GM12878 (cell line): ENCODE data around the gene SHANK1. TPM values are rescaled to one million over a fixed set of nuclear protein-coding genes. Genes with fewer than 3 reads are reported as not detected.

Source experiments
- ATAC-seq: fragments of 200-7000 bp; cut with Tn5 transposase; 3 replicates; pipeline ENCODE4 v1.9.1; 2020; ENCODE audit warnings: mild to moderate bottlenecking, moderate library complexity
- BruUV-seq: library from RNA; stranded (reverse); fragments of 400-500 nt; replicated peaks from 2 replicates; lab custom pipeline; 2021; lab: Mats Ljungman, UMichigan
- CTCF ChIA-PET: fragments of 300-600 bp; sonication (Branson Sonifier 250); formaldehyde crosslinking; extraction: SDS; loops from one replicate; lab custom pipeline; 2021; ENCODE audit warnings: inconsistent platforms; lab: Yijun Ruan, JAX
- POLR2A ChIA-PET: fragments of 350-600 bp; formaldehyde crosslinking; extraction: SDS; loops from one replicate; lab custom pipeline; 2021; ENCODE audit warnings: inconsistent platforms; lab: Charles Lee
- RAD21 ChIA-PET: fragments of 300-600 bp; sonication (Branson Sonifier 250); formaldehyde crosslinking; loops from one replicate; lab custom pipeline; 2023; ENCODE audit warnings: antibody characterized with exemption; ENCODE audit not compliant: unreplicated experiment; lab: Charles Lee
- SMC1A ChIA-PET: fragments of 300-600 bp; sonication (Branson Sonifier 250); formaldehyde crosslinking; loops from one replicate; lab custom pipeline; 2023; ENCODE audit not compliant: unreplicated experiment, uncharacterized antibody; lab: Charles Lee
- DNase-seq: peaks from one replicate; pipeline ENCODE4 v3.0.0-alpha.2; 2011; ENCODE audit warnings: low read depth, low spot score
- FAIRE-seq: peaks from 3 replicates; lab custom pipeline; 2011; peaks lifted over from hg19 to GRCh38; lab: Jason Lieb, UNC
- H2AFZ ChIP-seq: 2 replicates; pipeline ENCODE4 v1.6.0; 2011; ENCODE audit warnings: low read depth, low read length, control low read depth; ENCODE audit not compliant: control insufficient read depth
- H3K27ac ChIP-seq: 2 replicates; pipeline ENCODE4 v1.5.1; 2011; ENCODE audit warnings: control low read depth; ENCODE audit not compliant: control insufficient read depth, insufficient read depth
- H3K27me3 ChIP-seq, 2 experiments: replicated peaks in 1 of 2; 2 replicates each; pipeline versions ENCODE4 v1.6.0 to v1.6.1; 2011; ENCODE audit warnings: low read length in 1 of 2; ENCODE audit not compliant: control insufficient read depth in 2 of 2, insufficient read depth in 2 of 2
- H3K36me3 ChIP-seq, 2 experiments: 2 replicates each; pipeline ENCODE4 v1.5.1; 2011; ENCODE audit warnings: low read length in 1 of 2; ENCODE audit not compliant: control insufficient read depth in 2 of 2, insufficient read depth in 2 of 2
- H3K4me1 ChIP-seq: 2 replicates; pipeline ENCODE4 v1.6.1; 2011; ENCODE audit warnings: mild to moderate bottlenecking, low read length, moderate library complexity, mixed read lengths; ENCODE audit not compliant: control insufficient read depth, insufficient read depth
- H3K4me2 ChIP-seq: 2 replicates; pipeline ENCODE4 v1.6.0; 2011; ENCODE audit warnings: control low read depth; ENCODE audit not compliant: control insufficient read depth, insufficient read depth
- H3K4me3 ChIP-seq: fragments of 200-600 bp; sonication (generic); 2 replicates; pipeline ENCODE4 v1.5.1; 2016
- H3K79me2 ChIP-seq: 2 replicates; pipeline ENCODE4 v1.6.0; 2011; ENCODE audit warnings: low read length; ENCODE audit not compliant: control insufficient read depth, insufficient read depth
- H3K9ac ChIP-seq: 2 replicates; pipeline ENCODE4 v1.8.0; 2011; ENCODE audit warnings: low read length, control low read depth, mixed read lengths; ENCODE audit not compliant: control insufficient read depth, insufficient read depth
- H3K9me3 ChIP-seq: replicated peaks from 3 replicates; pipeline ENCODE4 v1.5.1; 2011; ENCODE audit warnings: mild to moderate bottlenecking, low read length; ENCODE audit not compliant: control insufficient read depth, insufficient read depth
- H4K20me1 ChIP-seq: 2 replicates; pipeline ENCODE4 v1.6.0; 2011; ENCODE audit not compliant: control insufficient read depth, insufficient read depth
- CEBPB ChIP-seq, 2 experiments: fragments of 150-350 bp in 1 of 2; IDR thresholded peaks; 2 replicates each; pipeline ENCODE4 v1.6.1; 2012 to 2014; ENCODE audit warnings: low read depth in 2 of 2, low read length in 2 of 2, borderline replicate concordance in 1 of 2, inconsistent platforms in 1 of 2
- GABPA ChIP-seq: IDR thresholded peaks from 2 replicates; pipeline ENCODE4 v1.6.1; 2014; ENCODE audit warnings: antibody characterized with exemption, low read depth, mild to moderate bottlenecking, inconsistent platforms
- LARP7 ChIP-seq: fragments of 450-650 bp; IDR thresholded peaks from 2 replicates; pipeline ENCODE4 v1.6.1; 2017; ENCODE audit warnings: mild to moderate bottlenecking
- NBN ChIP-seq: fragments of 450-650 bp; IDR thresholded peaks from 2 replicates; pipeline ENCODE4 v1.6.1; 2016
- POLR2AphosphoS2 ChIP-seq: IDR thresholded peaks from 2 replicates; pipeline ENCODE4 v1.6.1; 2011; ENCODE audit warnings: low read depth, mild to moderate bottlenecking, low read length, improper control_type of control experiment, moderate library complexity
- POLR2AphosphoS5 ChIP-seq: IDR thresholded peaks from 2 replicates; pipeline ENCODE4 v1.6.1; 2011; ENCODE audit warnings: mild to moderate bottlenecking, low read length, inconsistent platforms
- SIX5 ChIP-seq: IDR thresholded peaks from 2 replicates; pipeline ENCODE4 v1.6.1; 2011; ENCODE audit warnings: mild to moderate bottlenecking, low read depth, low read length, moderate library complexity; ENCODE audit not compliant: severe bottlenecking
- SPI1 ChIP-seq: IDR thresholded peaks from 2 replicates; pipeline ENCODE4 v1.6.1; 2011; ENCODE audit warnings: low read depth, mild to moderate bottlenecking, low read length, moderate library complexity, borderline replicate concordance; ENCODE audit not compliant: insufficient read depth
- SRF ChIP-seq, 2 experiments: IDR thresholded peaks; 2 replicates each; pipeline ENCODE4 v1.6.1; 2011; ENCODE audit warnings: low read depth in 2 of 2, low read length in 2 of 2, mild to moderate bottlenecking in 1 of 2, moderate library complexity in 1 of 2
- STAT3 ChIP-seq: IDR thresholded peaks from 2 replicates; pipeline ENCODE4 v1.6.1; 2011; ENCODE audit warnings: low read depth, low read length, improper control_type of control experiment
- TCF3 ChIP-seq: IDR thresholded peaks from 2 replicates; pipeline ENCODE4 v1.6.1; 2012; ENCODE audit warnings: low read depth, mild to moderate bottlenecking, low read length, borderline replicate concordance; ENCODE audit not compliant: insufficient read depth
- WGBS: methylation state at CpG from one replicate; pipeline ENCODE4 v1.1.6; 2016; ENCODE audit warnings: low lambda C conversion rate; ENCODE audit not compliant: insufficient replicate concordance, insufficient coverage; ENCODE audit errors: missing lambda C conversion rate; 5-methylcytosine and 5-hydroxymethylcytosine counted together
- in situ Hi-C: fragments of 300-500 bp; cut with MboI; formaldehyde crosslinking; loops from 9 replicates; pipeline ENCODE4 v1.14.3; 2018; ENCODE audit warnings: mixed read lengths
- intact Hi-C: fragments of 100-400 bp; cut with micrococcal nuclease; formaldehyde crosslinking; loops from one replicate; pipeline ENCODE4 v1.14.2; 2022; ENCODE audit not compliant: unreplicated experiment
- polyA plus RNA-seq, 11 experiments: library from polyadenylated mRNA; depleted of rRNA in 4 of 11; unstranded in 6 of 11; stranded (reverse) in 5 of 11; fragments of >200 nt; fragmentation: Nextera tagmentation in 4 of 11; fragmentation: Illumina TruSeq in 1 of 11; extraction: Ambion mirVana in 4 of 11; extraction: Trizol in 1 of 11; gene quantifications; 1 replicate in 1 of 11; 2 replicates in 10 of 11; pipeline versions ENCODE4 v1.2.1 to v1.2.3, GENCODE V29; 2011 to 2016; ENCODE audit warnings: inconsistent platforms in 2 of 11, missing spikeins in 2 of 11, low read depth in 1 of 11
- total RNA-seq, 4 experiments: library from RNA; depleted of rRNA in 3 of 4; stranded (reverse); fragments of >200 nt in 3 of 4; fragmentation: Illumina TruSeq in 1 of 4; extraction: Trizol in 1 of 4; gene quantifications; 2 replicates each; pipeline versions ENCODE4 v1.2.1 to v1.2.3, GENCODE V29; 2013 to 2021
- TF ChIP-seq, protein P1 (sequence below): IDR thresholded peaks from 2 replicates; pipeline ENCODE4 v1.6.1; 2011; ENCODE audit warnings: borderline replicate concordance, low read depth, mild to moderate bottlenecking, moderate library complexity, mixed read lengths, low read length; ENCODE audit not compliant: insufficient read depth; ENCODE audit errors: extremely low read length
- TF ChIP-seq, protein P2 (sequence below): fragments of 450-650 bp; formaldehyde crosslinking; IDR thresholded peaks from 2 replicates; pipeline ENCODE4 v1.5.0; 2022; ENCODE audit warnings: mild to moderate bottlenecking, missing genetic modification characterization
- TF ChIP-seq, protein P3 (sequence below): IDR thresholded peaks from 2 replicates; pipeline ENCODE4 v1.6.1; 2011; ENCODE audit warnings: low read depth, low read length, improper control_type of control experiment, borderline replicate concordance
- TF ChIP-seq, protein P4 (sequence below): fragments of 450-650 bp; IDR thresholded peaks from 2 replicates; pipeline ENCODE4 v1.6.1; 2017; ENCODE audit warnings: mild to moderate bottlenecking, low read depth, inconsistent platforms; ENCODE audit not compliant: poor library complexity, severe bottlenecking

SHANK1 gene
- total and polyA plus RNA-seq, 10 of the 15 experiments (the other 5 are each of a cell fraction or from before 2014, with no cell fraction given), result not detected

DNA sequence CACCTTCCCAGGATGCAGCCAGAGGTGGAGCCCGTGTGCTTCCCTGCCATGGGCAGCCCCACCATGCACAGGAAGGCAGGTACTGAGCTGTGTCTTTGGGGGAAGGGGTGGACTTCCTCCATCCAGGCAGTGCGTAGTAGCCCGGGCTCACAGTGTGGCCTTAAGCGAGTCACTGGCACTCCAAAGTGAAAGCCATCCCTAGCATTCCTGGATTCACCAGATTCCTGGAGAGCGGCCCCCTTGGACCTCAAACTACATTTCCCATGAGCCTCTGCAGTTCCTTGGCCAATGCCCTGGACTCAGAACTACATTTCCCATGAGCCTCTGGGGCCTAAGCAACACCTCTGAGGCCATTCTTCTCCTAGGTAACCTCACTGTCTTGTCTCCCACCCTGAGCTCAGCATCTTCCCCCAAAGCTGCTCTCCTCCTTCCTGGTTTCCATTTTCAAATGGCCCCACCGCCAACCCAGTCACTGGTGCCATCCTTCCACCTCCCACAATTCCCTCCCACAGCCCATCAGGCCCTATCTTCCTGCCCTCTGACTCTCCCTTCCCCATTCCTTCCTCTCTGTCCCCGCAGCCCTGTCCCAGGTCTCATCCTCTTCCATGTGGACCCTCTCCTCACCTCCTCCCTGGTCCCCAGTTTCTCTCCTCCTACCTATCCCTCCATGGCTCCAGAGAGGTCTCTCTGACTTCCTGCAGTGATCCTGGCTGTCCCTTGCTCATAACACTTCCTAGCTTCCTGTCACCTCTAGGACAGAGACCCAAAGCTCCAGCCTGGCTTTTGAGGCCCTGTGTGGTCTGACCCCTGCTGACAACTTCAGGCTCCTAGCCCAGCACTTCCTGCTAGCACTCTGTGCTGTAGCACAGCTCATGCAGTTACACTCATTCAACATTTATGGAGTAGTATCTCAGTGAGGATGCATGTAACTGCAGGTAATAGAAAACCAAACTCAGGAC is 69.9 kb downstream of the SHANK1 start, which contains the start of gene C19orf81:
C19orf81 (plus strand) TSS at position 13 of the 959 bp plus-strand sequence; CDS start at position 13, 0 bp downstream.
- no peak for DNase-seq
- Histone ChIP-seq H3K27me3 (no peaks in the 10 kb centered on the region; a peak in 1 of 4 replicates), H3K36me3 (no peaks in the 10 kb centered on the region), H3K79me2 (no peaks in the 10 kb centered on the region), H3K4me2 (no peak within 1 kb of the TSS), H2AFZ (peak within 1 kb of the TSS; percentile 29; the same call in 1 of the 2 replicates), H4K20me1 (no peaks in the 10 kb centered on the region), H3K9me3 (no peaks in the 10 kb centered on the region), H3K9ac (no peak within 1 kb of the TSS), H3K4me1 (no peaks in the 10 kb centered on the region), H3K4me3 (no peak within 1 kb of the TSS), H3K27ac (no peak within 1 kb of the TSS)
- POLR2A ChIA-PET, result no interaction called here
- FAIRE-seq, result no peak
- 3% methylated on average over 7 of the region's 7 CpGs for WGBS
- intact Hi-C loops (no loop called here), in situ Hi-C loops (no loop called here)
- CTCF ChIA-PET, result no interaction called here
- SMC1A ChIA-PET, result no interaction called here
- RAD21 ChIA-PET, result no interaction called here
- ATAC-seq, result peak; percentile 50
- BruUV-seq, result no TSS peak
- no peak for TF ChIP-seq CEBPB (IDR thresholded peaks at IDR 0.05; ENCODE audit: borderline replicate concordance in 1 of 2, low read depth in 2 of 2, low read length in 2 of 2)
- TF ChIP-seq, protein P1, sequence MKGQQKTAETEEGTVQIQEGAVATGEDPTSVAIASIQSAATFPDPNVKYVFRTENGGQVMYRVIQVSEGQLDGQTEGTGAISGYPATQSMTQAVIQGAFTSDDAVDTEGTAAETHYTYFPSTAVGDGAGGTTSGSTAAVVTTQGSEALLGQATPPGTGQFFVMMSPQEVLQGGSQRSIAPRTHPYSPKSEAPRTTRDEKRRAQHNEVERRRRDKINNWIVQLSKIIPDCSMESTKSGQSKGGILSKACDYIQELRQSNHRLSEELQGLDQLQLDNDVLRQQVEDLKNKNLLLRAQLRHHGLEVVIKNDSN, result no peak
- no peak for TF ChIP-seq SPI1
- TF ChIP-seq, protein P2, sequence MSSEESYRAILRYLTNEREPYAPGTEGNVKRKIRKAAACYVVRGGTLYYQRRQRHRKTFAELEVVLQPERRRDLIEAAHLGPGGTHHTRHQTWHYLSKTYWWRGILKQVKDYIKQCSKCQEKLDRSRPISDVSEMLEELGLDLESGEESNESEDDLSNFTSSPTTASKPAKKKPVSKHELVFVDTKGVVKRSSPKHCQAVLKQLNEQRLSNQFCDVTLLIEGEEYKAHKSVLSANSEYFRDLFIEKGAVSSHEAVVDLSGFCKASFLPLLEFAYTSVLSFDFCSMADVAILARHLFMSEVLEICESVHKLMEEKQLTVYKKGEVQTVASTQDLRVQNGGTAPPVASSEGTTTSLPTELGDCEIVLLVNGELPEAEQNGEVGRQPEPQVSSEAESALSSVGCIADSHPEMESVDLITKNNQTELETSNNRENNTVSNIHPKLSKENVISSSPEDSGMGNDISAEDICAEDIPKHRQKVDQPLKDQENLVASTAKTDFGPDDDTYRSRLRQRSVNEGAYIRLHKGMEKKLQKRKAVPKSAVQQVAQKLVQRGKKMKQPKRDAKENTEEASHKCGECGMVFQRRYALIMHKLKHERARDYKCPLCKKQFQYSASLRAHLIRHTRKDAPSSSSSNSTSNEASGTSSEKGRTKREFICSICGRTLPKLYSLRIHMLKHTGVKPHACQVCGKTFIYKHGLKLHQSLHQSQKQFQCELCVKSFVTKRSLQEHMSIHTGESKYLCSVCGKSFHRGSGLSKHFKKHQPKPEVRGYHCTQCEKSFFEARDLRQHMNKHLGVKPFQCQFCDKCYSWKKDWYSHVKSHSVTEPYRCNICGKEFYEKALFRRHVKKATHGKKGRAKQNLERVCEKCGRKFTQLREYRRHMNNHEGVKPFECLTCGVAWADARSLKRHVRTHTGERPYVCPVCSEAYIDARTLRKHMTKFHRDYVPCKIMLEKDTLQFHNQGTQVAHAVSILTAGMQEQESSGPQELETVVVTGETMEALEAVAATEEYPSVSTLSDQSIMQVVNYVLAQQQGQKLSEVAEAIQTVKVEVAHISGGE (CRISPR knock-in tag), result no peak
- TF ChIP-seq STAT3, result no peak
- TF ChIP-seq, protein P3, sequence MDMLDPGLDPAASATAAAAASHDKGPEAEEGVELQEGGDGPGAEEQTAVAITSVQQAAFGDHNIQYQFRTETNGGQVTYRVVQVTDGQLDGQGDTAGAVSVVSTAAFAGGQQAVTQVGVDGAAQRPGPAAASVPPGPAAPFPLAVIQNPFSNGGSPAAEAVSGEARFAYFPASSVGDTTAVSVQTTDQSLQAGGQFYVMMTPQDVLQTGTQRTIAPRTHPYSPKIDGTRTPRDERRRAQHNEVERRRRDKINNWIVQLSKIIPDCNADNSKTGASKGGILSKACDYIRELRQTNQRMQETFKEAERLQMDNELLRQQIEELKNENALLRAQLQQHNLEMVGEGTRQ, result no peak
- TF ChIP-seq NBN, result no peak
- TF ChIP-seq POLR2AphosphoS2, result no peak
- TF ChIP-seq SRF (IDR thresholded peaks at IDR 0.05; ENCODE audit: low read depth in 2 of 2, low read length in 2 of 2), result no peak
- no peak for TF ChIP-seq GABPA
- no peak for TF ChIP-seq POLR2AphosphoS5
- TF ChIP-seq, protein P4, sequence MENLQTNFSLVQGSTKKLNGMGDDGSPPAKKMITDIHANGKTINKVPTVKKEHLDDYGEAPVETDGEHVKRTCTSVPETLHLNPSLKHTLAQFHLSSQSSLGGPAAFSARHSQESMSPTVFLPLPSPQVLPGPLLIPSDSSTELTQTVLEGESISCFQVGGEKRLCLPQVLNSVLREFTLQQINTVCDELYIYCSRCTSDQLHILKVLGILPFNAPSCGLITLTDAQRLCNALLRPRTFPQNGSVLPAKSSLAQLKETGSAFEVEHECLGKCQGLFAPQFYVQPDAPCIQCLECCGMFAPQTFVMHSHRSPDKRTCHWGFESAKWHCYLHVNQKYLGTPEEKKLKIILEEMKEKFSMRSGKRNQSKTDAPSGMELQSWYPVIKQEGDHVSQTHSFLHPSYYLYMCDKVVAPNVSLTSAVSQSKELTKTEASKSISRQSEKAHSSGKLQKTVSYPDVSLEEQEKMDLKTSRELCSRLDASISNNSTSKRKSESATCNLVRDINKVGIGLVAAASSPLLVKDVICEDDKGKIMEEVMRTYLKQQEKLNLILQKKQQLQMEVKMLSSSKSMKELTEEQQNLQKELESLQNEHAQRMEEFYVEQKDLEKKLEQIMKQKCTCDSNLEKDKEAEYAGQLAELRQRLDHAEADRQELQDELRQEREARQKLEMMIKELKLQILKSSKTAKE, result no peak
- peak; percentile 82 for TF ChIP-seq SIX5
- TF ChIP-seq TCF3, result no peak
- no peak for TF ChIP-seq LARP7
